ENCODE results near the gene BCL2. TPM values are rescaled to one million over a fixed set of nuclear protein-coding genes. Genes with fewer than 3 reads are reported as not detected.

Gene BCL2
- total RNA-seq, 1 experiment from 2014 or later: 2.5 TPM

- Histone ChIP-seq H3K27me3 (ENCODE audit: insufficient read depth, low read length) (0 out of 2 replicates have a peak, but pooled peaks cover 4% of the 10 kb centered on the region), H3K79me2 (ENCODE audit: insufficient read depth, low read length) (no peaks in the 10 kb centered on the region), H3K4me3 (replicated peaks in 1 of 2; ENCODE audit: low read depth in 1 of 2, low read length in 2 of 2) (no peak overlapping the region), H4K20me1 (ENCODE audit: insufficient read depth) (no peaks in the 10 kb centered on the region), H3K9me2 (ENCODE audit: insufficient read depth) (no peaks in the 10 kb centered on the region), H3K36me3 (ENCODE audit: control insufficient read depth in 1 of 2, insufficient read depth in 2 of 2, low read length in 2 of 2) (no peaks in the 10 kb centered on the region), H3K9ac (ENCODE audit: low read length) (no peak overlapping the region), H3K4me2 (ENCODE audit: low read length) (no peak overlapping the region), H2AFZ (ENCODE audit: low read depth, low read length, poor library complexity, severe bottlenecking) (no peak overlapping the region), H3K9me3 (ENCODE audit: control insufficient read depth in 1 of 2, insufficient read depth in 1 of 2, low read depth in 1 of 2, low read length in 2 of 2) (no peaks in the 10 kb centered on the region), H3K27ac (ENCODE audit: low read depth, low read length) (no peak overlapping the region), H3K4me1 (ENCODE audit: control insufficient read depth in 1 of 2, insufficient read depth in 2 of 2, low read length in 2 of 2) (no peaks in the 10 kb centered on the region)
- POLR2A ChIA-PET: interaction anchor here (1.0 kb wide), 1 partner anchor 25 kb away, joined by 3 read pairs; no protein-coding TSS in a partner anchor
- ATAC-seq (no peak), DNase-seq (ENCODE audit: low read depth, low spot score) (no peak)
- intact Hi-C loops (cut with micrococcal nuclease): no loop called here
- TF ChIP-seq SRF (IDR thresholded peaks at IDR 0.05; ENCODE audit: low read depth) (no peak), ZFX (IDR thresholded peaks at IDR 0.05) (no peak), CBX3 (IDR thresholded peaks at IDR 0.05; ENCODE audit: low read depth) (no peak), SP1 (IDR thresholded peaks at IDR 0.05; ENCODE audit: low read depth) (no peak), JUND (IDR thresholded peaks at IDR 0.05) (no peak), EGR1 (IDR thresholded peaks at IDR 0.05; ENCODE audit: low read depth) (no peak), POLR2A (IDR thresholded peaks at IDR 0.05; ENCODE audit: borderline replicate concordance, extremely low read depth, insufficient read depth, insufficient read length) (no peak), RAD21 (IDR thresholded peaks at IDR 0.05; ENCODE audit: low read depth) (no peak), FOSL1 (IDR thresholded peaks at IDR 0.05; ENCODE audit: low read depth) (no peak), ELF1 (IDR thresholded peaks at IDR 0.05; ENCODE audit: borderline replicate concordance, low read depth) (no peak), ZNF274 (IDR thresholded peaks at IDR 0.05; ENCODE audit: low read depth, low read length) (no peak), ZBTB33 (IDR thresholded peaks at IDR 0.05; ENCODE audit: extremely low read depth, insufficient replicate concordance, low read length) (no peak), SIN3A (IDR thresholded peaks at IDR 0.05; ENCODE audit: low read depth) (no peak), EZH2phosphoT487 (IDR thresholded peaks at IDR 0.05; ENCODE audit: borderline replicate concordance) (no peak), CTCF (IDR thresholded peaks at IDR 0.05 in 2 of 3, conservative IDR thresholded peaks at IDR 0.05 in 1 of 3; ENCODE audit: borderline replicate concordance in 1 of 3, insufficient read depth in 1 of 3, low read depth in 2 of 3, low read length in 2 of 3) (no peak), EZH2 (IDR thresholded peaks at IDR 0.05) (no peak), TCF7L2 (IDR thresholded peaks at IDR 0.05; ENCODE audit: borderline replicate concordance, extremely low read depth, insufficient read depth, insufficient read length) (no peak)
- TF ChIP-seq, protein P1, sequence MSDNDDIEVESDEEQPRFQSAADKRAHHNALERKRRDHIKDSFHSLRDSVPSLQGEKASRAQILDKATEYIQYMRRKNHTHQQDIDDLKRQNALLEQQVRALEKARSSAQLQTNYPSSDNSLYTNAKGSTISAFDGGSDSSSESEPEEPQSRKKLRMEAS (IDR thresholded peaks at IDR 0.05): no peak
- CTCF ChIA-PET: no interaction called here
- RAD21 ChIA-PET (ENCODE audit: low non-redundant PET in 1 of 2, low total read pairs in 2 of 2, uncharacterized antibody in 2 of 2, unreplicated experiment in 2 of 2): no interaction called here
- no TSS peak for BruUV-seq (replicated peaks)
These were observed 46.2 kb downstream of the BCL2 start for GRCh38 chr18:63273222-63273927.
